Posterior cingulate gyrus (tissue), 11 donors: ENCODE measurements around the gene TEC.

Experiments
- DNase-seq, 10 donors: peaks; one replicate each; pipeline versions ENCODE4 v3.0.0 to v3.0.0-alpha.2; 2020 to 2021; ENCODE audit warnings: mixed read lengths in 3 of 10
- intact Hi-C: fragments of 100-400 bp; cut with DNase I; formaldehyde crosslinking; loops from one replicate; pipeline ENCODE4 v1.15.1; 2023

The TEC gene

GRCh38 chr4:48095441-48095840, 174.2 kb downstream of the TEC start:
- no peak for DNase-seq
- intact Hi-C loops = no loop called here

GRCh38 chr4:48093991-48094416, 175.6 kb downstream of the TEC start:
- no peak for DNase-seq
- intact Hi-C loops = no loop called here

- intact Hi-C loops = no loop called here
- DNase-seq = no peak
Measured at GRCh38 chr4:48090621-48091020, 179.0 kb downstream of the TEC start.

- intact Hi-C loops = loop anchor here (5.0 kb wide), 1 partner anchor 159 kb away; no protein-coding TSS in a partner anchor
- no peak for DNase-seq
Measured at GRCh38 chr4:48085821-48086589, 183.6 kb downstream of the TEC start.
